ENCODE data around the gene YY1. TPM values are rescaled to one million over a fixed set of nuclear protein-coding genes. Genes with fewer than 3 reads are reported as not detected.
"Not testable (repeated sequence)": the region's sequence is repeated elsewhere in the genome, so short reads cannot be mapped to it uniquely, and the experiment has no call there.

The YY1 gene
- total RNA-seq, 2 donors from 2014 or later: 44.4 to 60.7 TPM

DNA sequence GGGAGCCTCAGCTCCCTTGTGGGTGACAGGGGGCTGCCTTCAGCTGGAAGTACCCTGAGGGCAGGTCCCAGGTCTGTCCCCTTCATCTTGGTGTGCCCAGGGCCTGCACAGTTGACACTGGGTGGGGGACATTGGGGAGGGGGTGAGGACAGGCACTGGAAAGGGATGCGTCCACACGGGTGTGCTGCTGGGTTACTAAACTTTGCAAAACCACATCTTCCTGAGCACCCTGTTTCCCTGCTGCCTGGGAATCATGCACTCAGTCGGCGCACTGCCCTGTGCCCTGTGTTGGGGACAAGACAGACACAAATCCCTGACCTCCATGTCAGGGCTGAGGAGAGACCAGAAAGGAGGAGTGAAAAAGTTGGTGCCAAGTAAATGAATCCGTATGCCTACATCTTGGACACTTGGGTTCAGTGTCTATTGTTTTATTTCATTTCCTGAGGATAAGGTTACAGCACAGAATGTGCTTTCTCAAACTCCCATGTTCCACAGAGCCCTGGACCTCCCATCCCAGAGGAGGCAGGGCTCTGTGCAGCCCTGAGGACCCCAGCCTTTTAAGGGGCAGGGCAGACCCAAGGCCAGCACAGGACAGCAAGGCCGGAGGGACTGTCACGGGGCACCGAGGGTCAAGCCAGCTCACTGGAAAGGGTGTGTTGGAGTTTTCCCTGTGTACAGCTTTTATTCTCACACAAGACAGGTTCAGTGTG lies 70.2 kb downstream of the YY1 start:
- intact Hi-C loops (cut with DNase I): loop anchor here (5.0 kb wide), 2 partner anchors 67 to 68 kb away; partner anchors contain the start of gene WDR25
- H3K4me3 ChIP-seq: no peak overlapping the region
- no peaks in the 10 kb centered on the region for H3K36me3 ChIP-seq
- H3K9me3 ChIP-seq: no peaks in the 10 kb centered on the region
- DNase-seq (ENCODE audit: low spot score): no peak
- TF ChIP-seq CTCF (IDR thresholded peaks at IDR 0.05): no peak
- TF ChIP-seq POLR2AphosphoS5 (IDR thresholded peaks at IDR 0.05): peak; percentile 22
- H3K4me1 ChIP-seq (replicated peaks): peaks cover 4% of the 10 kb centered on the region
- H3K27ac ChIP-seq: peak overlapping the region; percentile 11 to 40
- WGBS: 47% methylated on average over 8 of the region's 8 CpGs
- no peaks in the 10 kb centered on the region for H3K27me3 ChIP-seq (replicated peaks; ENCODE audit: insufficient read depth)

DNA sequence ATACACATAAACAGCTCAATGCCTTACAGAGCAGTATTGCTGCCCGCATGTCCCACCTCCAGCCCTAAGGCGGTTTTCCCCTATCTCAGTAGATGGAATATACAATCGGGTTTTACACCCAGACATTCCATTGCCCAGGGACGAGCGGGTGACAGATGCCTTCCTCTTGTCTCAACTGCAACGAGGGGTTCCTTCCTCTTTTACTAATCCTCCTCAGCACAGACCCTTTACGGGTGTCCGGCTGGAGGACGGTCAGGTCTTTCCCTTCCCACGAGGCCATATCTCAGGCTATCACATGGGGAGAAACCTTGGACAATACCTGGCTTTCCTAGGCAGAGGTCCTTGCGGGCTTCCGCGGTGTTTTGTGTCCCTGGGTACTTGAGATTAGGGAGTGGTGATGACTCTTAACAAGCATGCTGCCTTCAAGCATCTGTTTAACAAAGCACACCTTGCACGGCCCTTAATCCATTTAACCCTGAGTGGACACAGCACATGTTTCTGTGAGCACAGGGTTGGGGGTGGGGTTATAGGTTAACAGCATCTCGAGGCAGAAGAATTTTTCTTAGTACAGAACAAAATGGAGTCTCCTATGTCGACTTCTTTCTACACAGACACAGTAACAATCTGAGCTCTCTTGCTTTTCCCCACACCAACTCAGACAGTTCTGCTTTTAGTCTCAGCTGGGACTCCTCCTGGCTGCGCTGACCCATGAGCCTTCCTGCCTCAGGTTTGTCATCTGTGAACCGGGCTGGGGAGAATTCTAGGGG lies 73.3 kb downstream of the YY1 start:
- 25% methylated on average over 18 of the region's 18 CpGs for WGBS
- H3K9me3 ChIP-seq; H3K4me1 ChIP-seq (replicated peaks); H3K4me3 ChIP-seq; H3K27ac ChIP-seq; H3K36me3 ChIP-seq; H3K27me3 ChIP-seq (replicated peaks; ENCODE audit: insufficient read depth); DNase-seq (ENCODE audit: low spot score); intact Hi-C loops (cut with DNase I): not testable (repeated sequence)

DNA sequence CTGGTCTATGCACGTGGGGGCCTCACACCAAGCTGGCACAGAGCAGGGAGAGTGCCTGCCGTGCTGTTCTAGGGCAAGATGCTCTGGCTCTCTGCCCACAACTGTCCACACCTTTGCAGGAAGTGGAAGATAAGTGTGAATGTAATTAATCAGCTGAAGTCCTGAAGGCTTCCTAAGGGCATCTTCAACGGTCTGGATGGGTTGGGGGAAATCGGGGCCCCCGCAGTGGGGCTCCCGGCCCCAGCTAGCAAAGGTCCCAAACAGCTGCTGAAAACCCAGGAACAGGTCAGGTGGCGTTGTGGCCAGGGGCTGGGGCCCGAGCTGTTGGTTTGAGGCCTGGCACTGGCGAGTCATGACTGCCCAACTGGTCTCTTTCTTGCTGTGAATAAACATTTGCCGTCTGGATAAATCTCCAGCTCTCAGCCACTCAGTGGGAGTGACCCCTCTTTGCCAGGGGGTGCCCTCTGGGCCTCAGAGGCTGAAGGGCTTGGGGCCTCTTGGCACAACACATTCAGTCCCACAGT lies 74.0 kb downstream of the YY1 start:
- WGBS: 50% methylated on average over 10 of the region's 10 CpGs

GRCh38 chr14:100313464-100314230 lies 74.7 kb downstream of the YY1 start:
- peak; percentile 63 for DNase-seq (ENCODE audit: low spot score)
- no peak for TF ChIP-seq CTCF (IDR thresholded peaks at IDR 0.05)
- peak; percentile 10 for TF ChIP-seq POLR2AphosphoS5 (IDR thresholded peaks at IDR 0.05)
- no peak for TF ChIP-seq POLR2A (IDR thresholded peaks at IDR 0.05)
- H3K27me3 ChIP-seq (replicated peaks; ENCODE audit: insufficient read depth): no peaks in the 10 kb centered on the region
- WGBS: 72% methylated on average over 26 of the region's 26 CpGs
- H3K4me1 ChIP-seq (replicated peaks): no peaks in the 10 kb centered on the region
- no peak overlapping the region for H3K4me3 ChIP-seq
- no peak overlapping the region for H3K27ac ChIP-seq
- no peaks in the 10 kb centered on the region for H3K36me3 ChIP-seq
- intact Hi-C loops (cut with DNase I): no loop called here
- no peaks in the 10 kb centered on the region for H3K9me3 ChIP-seq

More for the DNA sequence above, 74.0 kb downstream of the YY1 start:
- no peak overlapping the region for H3K27ac ChIP-seq
- H3K36me3 ChIP-seq: no peaks in the 10 kb centered on the region
- no peaks in the 10 kb centered on the region for H3K4me1 ChIP-seq (replicated peaks)
- no peaks in the 10 kb centered on the region for H3K27me3 ChIP-seq (replicated peaks; ENCODE audit: insufficient read depth)
- TF ChIP-seq CTCF (IDR thresholded peaks at IDR 0.05) (no peak), POLR2AphosphoS5 (IDR thresholded peaks at IDR 0.05) (no peak), POLR2A (IDR thresholded peaks at IDR 0.05) (no peak)
- no peaks in the 10 kb centered on the region for H3K9me3 ChIP-seq
- no peak overlapping the region for H3K4me3 ChIP-seq
- intact Hi-C loops (cut with DNase I): no loop called here
- no peak for DNase-seq (ENCODE audit: low spot score)

- Histone ChIP-seq H3K27ac (no peak overlapping the region), H3K9me3 (no peaks in the 10 kb centered on the region), H3K27me3 (replicated peaks; ENCODE audit: insufficient read depth) (no peaks in the 10 kb centered on the region), H3K36me3 (no peaks in the 10 kb centered on the region), H3K4me3 (no peak overlapping the region), H3K4me1 (replicated peaks) (no peaks in the 10 kb centered on the region)
- TF ChIP-seq CTCF (IDR thresholded peaks at IDR 0.05): no peak
- TF ChIP-seq POLR2AphosphoS5 (IDR thresholded peaks at IDR 0.05): no peak
- TF ChIP-seq POLR2A (IDR thresholded peaks at IDR 0.05): no peak
- intact Hi-C loops (cut with DNase I): no loop called here
- 83% methylated on average over 6 of the region's 6 CpGs for WGBS
- DNase-seq (ENCODE audit: low spot score): no peak
Observed at GRCh38 chr14:100314724-100315123, 75.8 kb downstream of the YY1 start.
